GM19463 (cell line): ENCODE results near the gene GDF2.

Source experiments
- ATAC-seq: cut with Tn5 transposase; IDR thresholded peaks from one replicate; pipeline ENCODE4 v1.9.1; 2021; ENCODE audit warnings: mild to moderate bottlenecking, moderate library complexity; ENCODE audit not compliant: unreplicated experiment

GDF2 gene

DNA sequence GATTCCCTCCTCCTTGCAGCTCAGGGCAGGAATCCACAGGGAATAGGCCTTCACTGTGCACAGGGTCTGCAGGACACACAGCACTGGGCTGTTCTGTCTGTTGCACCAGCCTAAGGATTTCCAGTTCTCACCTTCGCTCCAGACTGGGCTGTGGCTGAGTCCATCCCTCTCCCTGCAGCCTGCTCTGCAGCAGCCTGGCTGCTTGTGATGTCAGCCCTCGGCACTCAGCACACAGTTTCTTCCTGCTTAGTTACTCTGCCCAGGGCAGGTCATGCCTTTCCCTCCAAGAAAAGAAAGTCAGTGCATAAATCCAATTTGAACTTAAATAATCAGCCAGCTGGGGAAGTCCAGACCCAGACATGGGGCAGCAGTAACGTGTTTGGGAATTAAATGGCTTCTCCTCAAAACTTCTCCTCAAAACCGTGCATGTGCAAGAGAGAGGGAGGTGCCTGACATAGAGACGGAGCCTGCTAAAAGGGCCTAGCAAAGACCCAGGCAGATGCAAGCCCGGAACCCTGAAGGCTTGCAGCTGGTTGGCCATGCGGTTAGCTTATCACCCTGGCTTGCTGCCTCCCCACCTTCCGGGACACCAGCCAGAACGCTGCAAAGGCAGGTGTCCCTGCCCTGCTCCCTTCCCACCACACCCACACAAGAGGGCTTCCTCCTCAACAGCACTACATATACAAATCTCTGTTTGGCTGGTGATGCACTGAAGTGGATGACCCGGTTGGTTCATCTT, 10.9 kb upstream of the GDF2 start:
- ATAC-seq, result no peak

DNA sequence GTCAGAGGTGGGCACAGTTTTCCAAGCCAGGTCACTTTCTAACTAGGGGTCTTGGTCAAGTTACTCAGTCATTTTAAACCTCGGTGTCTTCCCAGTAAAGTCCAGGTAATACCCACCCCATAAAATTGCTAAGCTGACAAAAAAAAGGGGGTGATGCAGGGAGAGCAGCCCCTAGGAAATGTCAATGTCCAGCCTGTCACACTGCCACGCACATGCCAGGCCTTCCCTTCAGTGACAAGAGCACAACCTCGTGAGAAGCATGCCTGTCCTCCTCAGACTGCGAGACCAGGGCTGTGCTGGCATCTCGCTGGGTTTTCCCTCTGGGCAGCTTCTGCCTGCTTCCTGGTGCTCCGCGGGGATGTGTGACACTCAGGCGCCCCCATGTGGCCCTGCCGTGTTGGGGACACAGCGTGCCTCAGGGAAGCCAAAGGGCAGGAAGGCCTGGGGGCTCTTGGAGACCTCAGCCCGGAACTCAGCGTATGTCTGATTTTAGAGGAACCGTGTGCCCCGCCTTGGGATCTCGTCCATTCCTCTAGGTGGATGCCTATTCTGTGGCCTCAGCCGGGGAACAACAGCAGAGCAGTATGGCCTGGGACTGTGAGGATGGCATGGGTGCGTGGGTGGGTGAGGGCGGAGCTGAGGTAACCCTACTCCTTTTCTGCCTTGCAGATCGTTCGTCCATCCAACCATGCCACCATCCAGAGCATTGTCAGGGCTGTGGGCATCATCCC, 10.2 kb upstream of the GDF2 start:
- peak; percentile 80 for ATAC-seq

DNA sequence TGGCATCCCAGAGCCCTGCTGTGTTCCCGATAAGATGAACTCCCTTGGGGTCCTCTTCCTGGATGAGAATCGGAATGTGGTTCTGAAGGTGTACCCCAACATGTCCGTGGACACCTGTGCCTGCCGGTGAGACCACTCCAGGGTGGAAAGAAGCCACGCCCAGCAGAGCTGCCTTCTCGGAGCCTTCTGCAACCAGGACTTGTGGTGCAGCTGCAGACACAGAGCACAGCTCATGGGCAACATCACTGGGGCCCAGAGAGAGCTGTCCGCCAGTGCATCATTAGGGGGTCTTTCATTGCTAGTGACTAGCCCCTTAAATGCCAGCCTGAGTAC, 9.6 kb upstream of the GDF2 start:
- ATAC-seq, result no peak

DNA sequence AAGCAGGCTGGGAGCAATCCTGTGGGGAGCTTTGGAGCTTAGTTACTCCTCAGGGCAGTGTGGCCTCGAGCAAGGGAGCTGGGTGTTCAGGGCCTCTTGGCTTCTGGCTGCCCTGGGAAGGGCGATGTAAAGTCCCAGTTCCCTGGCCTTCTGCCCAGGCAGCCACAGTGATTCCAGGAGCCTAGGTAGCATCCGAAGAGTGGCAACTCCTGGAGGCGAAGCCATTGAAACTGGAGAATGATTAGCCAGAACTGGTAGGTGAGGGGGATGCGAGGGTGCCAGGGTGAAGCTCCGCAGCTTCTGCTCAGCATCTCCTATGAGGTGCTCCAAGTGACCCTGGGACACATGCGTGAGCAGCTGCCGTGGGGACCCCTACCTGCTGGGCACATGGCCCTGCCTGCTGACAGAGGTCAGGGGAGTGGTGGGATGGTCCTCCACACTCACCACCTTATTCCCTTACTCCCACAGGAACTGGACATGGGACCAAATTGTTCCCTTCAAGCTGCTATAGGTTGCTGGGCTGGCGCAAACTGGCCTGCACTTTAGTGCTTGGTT, 7.8 kb upstream of the GDF2 start:
- no peak for ATAC-seq

DNA sequence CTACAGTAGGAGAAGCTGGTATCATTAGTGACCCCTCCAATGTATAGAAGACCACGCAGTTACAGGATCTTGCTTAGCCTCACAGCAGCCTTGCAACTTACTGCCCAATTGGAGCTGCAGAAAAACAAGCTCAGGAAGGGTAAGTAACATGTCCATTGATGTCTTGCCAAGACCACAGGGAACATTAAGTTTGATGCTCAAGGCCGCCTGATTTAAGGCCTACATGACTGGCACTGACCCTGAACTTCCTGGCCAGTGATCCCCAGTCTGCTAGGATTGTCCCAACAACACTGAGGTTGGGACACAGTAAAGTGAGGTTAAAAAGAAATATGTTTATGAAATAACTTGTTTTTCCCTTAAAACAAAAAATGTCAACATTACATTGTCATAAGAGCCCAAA, 6.8 kb upstream of the GDF2 start:
- ATAC-seq, result no peak

DNA sequence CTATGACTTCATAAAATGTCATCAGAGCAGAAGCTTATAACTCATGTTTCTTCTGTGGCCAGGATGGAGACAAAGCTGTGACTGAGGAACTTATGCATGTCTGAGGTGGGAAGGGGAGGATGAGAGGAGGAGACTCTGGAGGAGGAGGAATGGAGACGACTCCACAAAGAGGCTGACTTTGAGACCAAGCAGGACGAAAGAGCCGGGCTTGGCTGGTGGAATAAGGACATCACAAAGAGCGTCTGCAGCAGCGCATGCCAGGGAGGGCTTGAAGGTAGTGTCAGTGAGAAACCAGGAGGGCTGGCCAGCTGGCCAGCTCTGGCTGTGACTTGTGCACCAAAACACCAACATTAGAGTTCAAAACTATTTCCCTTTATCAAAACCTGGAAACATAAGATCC, 6.1 kb upstream of the GDF2 start:
- no peak for ATAC-seq

DNA sequence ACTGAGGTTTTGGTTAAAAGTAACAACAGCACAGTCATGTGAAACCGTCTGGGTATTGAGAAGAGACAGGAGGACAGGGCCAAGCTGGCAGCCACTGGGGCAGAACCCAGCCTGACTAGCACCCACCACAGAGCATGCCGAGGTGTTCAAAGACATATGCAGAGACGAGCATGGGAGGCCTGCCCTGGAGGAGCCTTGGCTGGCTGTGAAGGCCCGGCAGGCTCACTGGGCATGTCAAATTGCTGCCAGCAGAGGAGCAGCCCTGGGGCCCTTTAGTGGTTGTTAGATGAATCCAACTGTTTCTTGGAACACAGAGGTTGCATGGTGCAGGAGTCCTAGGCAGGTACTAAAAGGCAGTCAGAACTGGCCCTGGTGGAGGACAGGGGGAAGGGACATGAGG, 5.0 kb upstream of the GDF2 start:
- ATAC-seq, result no peak

DNA sequence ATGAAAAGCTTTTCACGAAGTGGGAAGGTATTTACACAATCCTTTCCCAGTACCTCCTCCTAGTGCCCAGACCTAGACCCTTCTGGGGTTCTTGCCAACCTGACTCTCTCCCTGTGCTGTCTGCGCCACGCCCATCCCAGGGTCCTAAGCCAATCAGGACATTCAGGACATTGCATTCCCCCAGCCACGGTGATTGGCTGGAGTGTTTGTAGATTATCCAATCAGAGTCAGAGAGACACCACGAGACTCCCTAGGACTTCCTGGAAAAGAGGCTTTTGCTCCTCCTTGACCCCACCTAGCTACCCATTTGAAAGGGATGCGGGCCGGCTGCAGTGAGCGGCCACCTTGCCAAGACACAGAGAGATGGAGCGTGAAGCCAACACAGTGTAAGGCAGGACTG, 3.5 kb upstream of the GDF2 start:
- no peak for ATAC-seq

DNA sequence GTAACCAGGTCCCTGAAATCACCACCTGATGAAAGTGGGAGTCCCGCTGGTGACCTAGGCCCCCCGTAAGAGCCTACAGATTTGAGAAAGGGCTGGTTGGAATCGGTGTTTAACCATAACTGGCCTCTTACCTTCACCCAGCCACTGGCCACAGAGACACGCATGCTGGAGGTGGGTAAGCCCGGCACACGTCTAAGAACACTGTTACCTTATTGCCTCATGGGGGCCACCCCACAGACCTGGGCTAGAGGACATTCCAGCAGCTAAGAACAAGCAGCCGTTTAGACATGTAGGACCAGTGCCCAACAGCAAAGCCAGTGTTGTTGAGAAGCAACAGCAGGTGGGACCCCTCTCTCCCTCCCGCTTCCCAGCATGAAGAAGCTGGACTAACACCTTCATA, 2.5 kb upstream of the GDF2 start:
- no peak for ATAC-seq

DNA sequence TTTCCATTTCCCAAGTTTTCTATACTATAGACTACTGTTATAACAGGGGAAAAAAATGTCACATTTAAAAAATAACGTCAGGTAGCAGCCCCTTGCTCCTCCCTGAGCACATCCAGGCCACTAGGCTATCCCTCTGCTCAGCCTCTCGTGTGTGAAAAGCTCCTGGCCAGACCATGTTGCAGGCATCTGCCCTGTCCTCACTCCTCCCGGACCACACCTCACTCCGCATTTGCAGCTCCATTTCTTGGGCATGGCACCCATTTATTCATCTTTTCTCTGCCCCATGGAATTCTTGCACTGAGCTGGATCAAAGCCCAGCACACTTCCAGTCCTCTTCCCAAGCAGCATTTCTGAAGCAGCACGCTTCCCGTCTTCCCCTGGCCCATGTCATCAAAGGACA, 1.4 kb upstream of the GDF2 start:
- ATAC-seq, result no peak

DNA sequence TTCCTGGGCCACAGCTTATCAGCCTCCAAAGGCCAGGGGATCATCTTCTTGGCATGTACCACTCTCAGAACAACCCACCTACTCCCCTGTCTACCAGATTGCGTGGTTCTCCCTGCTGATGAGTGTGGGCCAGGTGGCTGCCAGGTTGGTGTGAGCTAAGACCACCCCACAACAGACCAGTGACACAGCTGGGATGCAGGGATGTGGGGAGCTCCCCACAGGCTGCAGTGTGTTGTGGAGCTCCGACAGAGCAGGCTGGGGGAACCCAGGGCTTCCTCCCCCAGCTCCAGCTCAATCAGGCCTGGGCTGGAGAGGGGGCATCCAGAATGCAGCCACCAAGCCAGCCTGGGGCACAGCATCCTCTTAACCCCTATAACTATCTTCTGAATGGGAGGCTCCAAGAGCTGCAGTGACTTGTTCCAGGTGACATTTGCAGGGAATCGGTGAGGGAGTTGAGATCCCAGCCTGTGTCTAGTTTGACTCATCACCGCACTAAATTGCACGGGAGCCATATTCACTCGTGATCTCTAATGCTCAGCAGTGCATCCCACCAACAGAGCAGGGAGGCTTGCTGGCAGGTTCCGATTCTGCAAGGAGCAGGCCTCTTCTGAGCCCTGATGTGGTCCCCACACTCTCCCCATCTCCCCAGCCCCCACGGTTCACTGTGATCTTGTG, 596 bp upstream of the GDF2 start:
- no peak for ATAC-seq

DNA sequence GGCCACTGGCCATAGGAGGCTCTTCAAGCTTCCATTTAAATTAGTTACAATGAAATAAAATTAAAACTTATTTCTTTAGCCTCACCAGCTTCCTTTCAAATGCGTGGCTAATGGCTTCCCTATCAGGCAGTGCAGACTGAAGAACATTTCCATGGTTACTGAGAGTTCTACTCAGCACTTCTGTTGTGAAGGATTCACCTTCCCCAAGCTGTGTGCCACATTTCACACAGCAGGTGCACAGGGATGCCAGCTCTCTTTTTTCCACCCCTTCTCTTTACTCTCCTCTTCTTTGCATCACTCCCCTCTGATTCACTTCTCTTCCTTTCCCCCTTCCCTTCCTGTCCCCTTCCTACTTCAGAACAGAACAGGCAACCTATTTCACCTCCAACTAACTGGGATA, 833 bp downstream of the GDF2 start:
- no peak for ATAC-seq

DNA sequence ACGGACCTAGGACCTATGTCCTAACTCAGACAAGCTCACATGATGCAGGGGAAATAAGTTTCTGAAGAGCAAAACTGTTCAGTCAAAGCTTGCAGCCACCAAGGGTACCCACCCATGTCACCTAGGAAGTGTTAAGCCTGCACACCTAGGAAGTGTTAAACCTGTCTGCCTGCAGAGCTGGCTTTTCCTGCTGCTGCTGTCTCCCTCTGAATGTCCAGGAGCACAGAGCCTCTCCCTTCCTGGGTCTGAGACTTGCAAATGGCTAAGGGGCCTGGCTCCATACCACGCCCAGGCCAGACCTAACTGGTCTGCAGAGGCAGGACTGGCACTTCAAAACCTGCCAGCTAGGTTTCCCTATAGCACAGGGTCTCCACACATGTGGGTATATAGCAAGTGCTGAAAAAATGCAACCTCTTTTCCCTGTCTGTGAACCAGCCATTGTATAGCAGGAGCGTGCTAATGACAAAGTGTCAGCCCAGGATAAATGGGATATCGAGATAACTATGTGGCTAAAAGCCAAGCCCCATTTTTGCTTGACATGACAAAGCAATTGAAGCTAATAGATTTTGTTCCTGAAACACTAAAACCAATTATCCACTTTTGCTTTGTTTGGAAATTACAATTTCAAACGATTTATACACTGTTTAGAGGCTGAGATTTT, 1.5 kb downstream of the GDF2 start:
- ATAC-seq, result no peak

DNA sequence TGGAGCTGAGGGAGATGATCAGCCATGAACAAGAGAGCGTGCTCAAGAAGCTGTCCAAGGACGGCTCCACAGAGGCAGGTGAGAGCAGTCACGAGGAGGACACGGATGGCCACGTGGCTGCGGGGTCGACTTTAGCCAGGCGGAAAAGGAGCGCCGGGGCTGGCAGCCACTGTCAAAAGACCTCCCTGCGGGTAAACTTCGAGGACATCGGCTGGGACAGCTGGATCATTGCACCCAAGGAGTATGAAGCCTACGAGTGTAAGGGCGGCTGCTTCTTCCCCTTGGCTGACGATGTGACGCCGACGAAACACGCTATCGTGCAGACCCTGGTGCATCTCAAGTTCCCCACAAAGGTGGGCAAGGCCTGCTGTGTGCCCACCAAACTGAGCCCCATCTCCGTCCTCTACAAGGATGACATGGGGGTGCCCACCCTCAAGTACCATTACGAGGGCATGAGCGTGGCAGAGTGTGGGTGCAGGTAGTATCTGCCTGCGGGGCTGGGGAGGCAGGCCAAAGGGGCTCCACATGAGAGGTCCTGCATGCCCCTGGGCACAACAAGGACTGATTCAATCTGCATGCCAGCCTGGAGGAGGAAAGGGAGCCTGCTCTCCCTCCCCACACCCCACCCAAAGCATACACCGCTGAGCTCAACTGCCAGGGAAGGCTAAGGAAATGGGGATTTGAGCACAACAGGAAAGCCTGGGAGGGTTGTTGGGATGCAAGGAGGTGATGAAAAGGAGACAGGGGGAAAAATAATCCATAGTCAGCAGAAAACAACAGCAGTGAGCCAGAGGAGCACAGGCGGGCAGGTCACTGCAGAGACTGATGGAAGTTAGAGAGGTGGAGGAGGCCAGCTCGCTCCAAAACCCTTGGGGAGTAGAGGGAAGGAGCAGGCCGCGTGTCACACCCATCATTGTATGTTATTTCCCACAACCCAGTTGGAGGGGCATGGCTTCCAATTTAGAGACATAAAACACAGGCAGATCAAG, 3.3 kb downstream of the GDF2 start:
- no peak for ATAC-seq

DNA sequence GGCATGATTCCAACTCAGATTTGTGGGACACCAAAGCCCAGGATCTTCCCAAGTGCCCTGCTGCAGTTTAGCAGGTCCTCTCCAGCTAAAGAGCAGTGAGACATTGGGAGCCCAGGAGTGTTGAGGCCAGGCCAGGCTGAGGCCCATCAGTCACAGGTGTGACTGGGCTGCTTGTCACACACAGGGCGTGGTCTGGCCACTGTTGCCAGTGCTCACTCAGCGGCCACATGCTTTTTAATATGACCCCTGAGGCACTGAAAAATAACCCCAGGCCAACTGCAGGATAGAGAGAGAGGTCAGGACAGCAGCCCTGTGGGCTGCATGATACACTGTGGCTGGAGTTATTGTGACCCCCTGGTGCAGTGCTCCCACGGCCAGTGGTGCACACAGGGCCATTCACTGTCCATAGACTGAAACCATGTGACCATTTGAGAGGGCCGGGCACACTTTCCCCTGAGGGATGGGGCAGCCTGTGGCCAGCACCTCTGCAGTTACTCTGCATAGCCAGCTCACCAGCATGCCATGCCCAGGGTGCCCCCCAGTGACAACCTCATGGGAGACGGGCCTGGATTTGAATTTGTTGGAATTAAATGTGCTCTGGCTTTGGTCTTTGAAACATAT, 4.2 kb downstream of the GDF2 start:
- ATAC-seq, result no peak

DNA sequence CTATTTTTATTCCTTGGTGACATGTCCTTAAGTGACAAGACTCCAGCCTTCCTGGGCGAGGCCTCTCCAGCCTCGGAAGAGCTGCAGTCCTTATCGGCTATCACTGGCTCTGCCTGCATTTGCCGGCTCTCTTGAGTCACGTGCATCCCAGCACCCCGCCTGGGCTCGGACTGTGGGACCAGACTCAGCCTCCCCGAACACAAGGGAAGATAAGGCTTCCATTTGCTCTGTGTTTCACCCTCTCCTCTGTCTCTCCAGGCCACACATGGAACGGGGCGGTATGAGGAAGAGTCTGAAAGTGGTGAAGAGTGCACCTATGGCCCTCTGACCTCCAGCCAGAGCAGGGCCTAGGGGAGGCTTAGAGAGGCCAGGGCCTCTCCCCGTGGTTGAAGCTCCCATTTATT, 4.7 kb downstream of the GDF2 start:
- ATAC-seq, result no peak

DNA sequence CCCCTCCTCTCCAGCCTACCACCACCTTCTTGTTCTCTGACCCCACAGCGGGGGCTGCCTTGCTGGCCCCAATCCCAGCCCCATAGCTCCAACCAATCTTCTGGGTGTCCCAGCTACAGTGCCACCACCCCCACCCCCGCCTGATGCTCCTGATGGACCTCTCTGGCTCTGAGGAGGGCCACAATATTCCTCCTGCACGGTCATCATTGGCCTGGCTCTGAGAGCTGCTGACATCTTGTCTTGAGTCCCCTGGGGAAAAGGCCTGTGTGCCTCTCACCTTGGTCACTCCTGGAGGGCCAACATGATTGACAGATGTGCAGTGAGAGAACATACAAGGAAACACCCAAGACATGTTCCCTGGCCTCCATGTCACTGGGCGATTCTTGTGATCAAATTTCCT, 7.6 kb downstream of the GDF2 start:
- no peak for ATAC-seq

DNA sequence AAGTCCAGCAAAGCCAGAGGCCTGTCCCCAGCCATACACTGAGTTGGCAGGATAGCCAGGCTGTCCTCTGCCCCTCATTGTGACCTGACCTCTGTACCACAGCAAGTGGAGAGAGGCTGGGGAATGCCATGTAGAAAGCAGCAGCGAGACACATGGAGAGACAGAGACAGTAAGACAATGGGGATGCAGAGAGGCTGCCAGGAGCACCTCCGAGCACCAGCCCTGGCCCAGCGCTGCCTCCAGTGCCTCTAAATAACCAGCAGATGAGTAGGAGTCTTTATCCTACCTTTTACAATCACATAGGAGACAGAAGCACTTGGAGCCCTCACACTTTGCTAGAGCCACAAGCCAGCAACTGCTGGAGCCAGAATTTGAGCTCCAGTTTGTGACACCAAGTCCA, 8.1 kb downstream of the GDF2 start:
- ATAC-seq, result no peak

DNA sequence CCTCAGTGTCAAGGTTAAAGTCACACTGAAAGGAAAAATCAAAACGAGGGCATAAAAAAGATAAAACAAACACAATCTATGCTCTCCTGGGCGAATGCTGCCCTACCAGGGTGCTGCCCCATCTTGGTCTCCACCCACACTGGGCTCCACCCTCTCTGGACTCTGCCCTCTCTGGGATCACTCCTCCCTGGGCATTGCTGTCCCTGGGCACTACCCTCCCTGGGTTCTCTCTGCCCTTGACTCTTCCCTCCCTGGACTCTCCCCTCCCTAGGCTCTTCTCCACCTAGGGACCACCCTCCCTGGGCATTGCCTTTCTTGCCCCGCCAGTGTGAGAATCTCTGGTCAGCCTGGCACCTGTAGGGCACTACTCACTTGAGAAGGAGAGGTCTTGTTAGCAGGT, 8.6 kb downstream of the GDF2 start:
- ATAC-seq, result no peak

DNA sequence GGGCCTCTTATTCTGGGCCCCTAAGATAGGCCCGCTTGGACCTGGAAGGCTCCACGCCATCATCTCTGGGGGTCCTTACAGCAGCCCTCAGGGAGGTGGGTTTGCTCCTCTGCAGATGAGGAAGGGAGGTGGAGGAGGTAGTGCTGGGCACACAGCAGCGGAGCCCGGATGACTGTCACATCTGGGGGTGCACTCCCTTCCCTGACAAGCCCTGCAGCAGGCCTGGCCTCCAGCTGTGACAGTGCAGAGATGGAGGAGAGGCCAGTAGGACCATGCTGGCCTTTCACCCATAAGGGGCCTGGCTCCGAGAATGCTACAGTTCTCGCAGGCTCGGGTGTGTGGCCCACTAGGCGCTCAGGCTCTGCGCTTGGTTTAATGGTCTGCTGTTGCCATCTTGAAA, 9.2 kb downstream of the GDF2 start:
- ATAC-seq, result no peak
